Activated T-helper 1 cell treated with anti-CD3 and anti-CD28 coated beads, Interleukin-2, amount 50 U/mL, for 16 hours (primary cell): ENCODE measurements around the gene EIF4A2.
"Not testable (repeated sequence)": the region's sequence is repeated elsewhere in the genome, so short reads cannot be mapped to it uniquely, and the experiment has no call there.

Experiments used
- DNase-seq, 2 donors: peaks; one replicate each; pipeline ENCODE4 v3.0.0-alpha.2; 2020; ENCODE audit warnings: low read depth in 1 of 2, low spot score in 1 of 2

The EIF4A2 gene

GRCh38 chr3:186818956-186819355 lies 35.6 kb downstream of the EIF4A2 start:
- no peak for DNase-seq

GRCh38 chr3:186821429-186822387 lies 38.3 kb downstream of the EIF4A2 start:
- DNase-seq, result no peak

DNA sequence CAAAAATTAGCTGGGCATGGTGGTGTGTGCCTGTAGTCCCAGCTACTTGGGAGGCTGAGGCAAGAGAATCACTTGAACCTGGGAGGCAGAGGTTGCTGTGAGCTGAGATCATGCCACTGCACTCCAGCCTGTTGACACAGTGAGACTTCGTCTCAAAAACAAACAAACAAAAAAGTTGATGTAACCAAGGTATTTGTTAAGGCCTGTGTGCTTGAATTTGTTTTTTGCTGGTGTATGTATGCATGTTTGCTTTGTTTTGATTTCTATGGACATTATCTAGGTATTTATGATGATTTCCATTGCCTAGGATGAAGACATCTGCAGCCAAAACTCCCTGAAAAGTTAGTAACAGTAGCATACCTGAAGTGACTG lies 39.0 kb downstream of the EIF4A2 start:
- not testable (repeated sequence) for DNase-seq

GRCh38 chr3:186823386-186823785 lies 40.0 kb downstream of the EIF4A2 start:
- no peak for DNase-seq

GRCh38 chr3:186824430-186825139 lies 41.2 kb downstream of the EIF4A2 start:
- DNase-seq, result no peak

GRCh38 chr3:186825294-186825821 lies 42.0 kb downstream of the EIF4A2 start:
- DNase-seq, result no peak

DNA sequence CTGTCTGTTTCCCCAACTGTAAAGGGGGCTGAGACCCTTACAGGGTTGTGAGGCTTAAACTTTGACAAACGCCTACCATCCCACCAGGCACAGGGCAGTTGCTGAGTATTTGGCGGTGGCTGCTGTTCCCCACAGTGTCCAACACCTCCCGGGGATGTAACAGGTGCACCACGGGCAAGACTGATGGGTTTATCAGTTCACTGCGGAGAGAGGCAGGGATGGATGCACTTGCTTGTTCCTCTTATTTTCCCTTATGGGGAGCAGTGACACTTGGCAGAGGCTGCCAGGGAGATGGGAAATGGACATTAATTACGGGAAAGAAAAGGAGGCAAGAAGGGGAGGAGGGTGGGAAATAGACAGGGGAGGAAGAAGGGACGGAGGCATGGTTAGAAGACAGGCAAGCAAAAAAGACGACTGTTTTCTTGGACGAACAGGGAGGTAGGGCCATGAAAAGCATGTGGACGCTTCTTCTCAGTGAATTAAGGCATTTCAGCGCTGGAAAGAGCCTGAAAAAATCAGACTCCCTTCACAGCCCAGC lies 42.6 kb downstream of the EIF4A2 start:
- no peak for DNase-seq

- no peak for DNase-seq
Observed at GRCh38 chr3:186826410-186826975, 43.1 kb downstream of the EIF4A2 start.

- peak; percentile 53 to 82 for DNase-seq
Observed at GRCh38 chr3:186826976-186827857, 43.8 kb downstream of the EIF4A2 start.

DNA sequence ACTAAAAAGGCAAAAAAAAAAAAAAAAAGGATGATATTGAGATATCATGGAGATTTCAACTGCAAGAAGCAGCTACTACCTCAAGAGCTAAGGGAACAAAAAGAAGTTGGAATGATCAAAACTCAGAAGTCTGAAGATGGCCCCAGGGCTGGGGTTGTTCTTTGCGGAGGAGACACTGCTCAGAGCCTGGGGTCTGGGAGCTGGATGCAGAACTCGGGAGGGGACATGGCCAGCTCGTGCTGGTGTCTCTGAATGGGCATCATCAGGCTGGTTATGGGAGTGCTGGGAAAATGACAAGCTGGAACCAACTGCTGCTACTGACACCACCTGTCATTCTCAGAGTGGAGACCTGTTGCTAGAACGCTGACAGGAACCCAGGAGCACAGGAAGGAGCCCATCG lies 45.0 kb downstream of the EIF4A2 start:
- no peak for DNase-seq

DNA sequence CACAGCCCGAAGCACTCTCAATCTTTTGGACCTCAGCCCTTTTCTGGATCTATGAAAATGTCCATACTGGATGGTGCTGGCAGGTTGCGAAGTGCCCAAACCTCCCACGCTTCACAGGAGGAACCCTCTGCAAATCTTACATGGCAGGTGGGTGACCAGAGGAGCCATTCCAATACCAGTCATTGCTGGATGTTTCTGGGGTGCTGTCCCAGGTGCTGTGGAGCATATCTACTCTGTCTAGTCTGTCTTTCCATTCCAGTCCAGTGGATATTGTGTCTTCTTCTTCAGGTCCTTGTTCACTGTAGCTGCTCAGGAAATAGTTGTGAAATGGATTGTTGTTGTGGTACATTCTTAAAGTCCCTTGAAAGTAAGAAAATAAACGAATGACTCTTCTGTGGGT lies 48.4 kb downstream of the EIF4A2 start:
- no peak for DNase-seq

DNA sequence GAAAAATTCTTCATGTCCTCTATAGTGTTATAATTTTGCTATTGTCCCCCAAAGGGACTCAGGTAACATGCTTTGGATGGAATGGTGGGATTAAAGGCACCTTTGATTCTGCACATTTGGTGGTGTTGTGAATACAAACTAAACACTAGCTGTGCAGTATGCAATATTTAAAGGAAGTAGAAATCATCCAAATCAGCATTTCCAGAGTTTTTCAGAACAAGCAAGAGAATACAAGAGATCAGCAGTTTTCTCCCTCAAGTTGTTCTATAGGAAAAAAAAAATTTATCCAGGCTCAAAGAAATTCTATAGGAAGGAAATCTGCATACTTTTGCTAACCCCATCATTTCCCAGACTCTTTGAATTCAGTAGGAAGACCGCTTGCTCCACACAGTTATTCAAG lies 48.9 kb downstream of the EIF4A2 start:
- DNase-seq, result no peak
